ENCODE measurements around the gene DNAH2.

- TF ChIP-seq, protein P1, sequence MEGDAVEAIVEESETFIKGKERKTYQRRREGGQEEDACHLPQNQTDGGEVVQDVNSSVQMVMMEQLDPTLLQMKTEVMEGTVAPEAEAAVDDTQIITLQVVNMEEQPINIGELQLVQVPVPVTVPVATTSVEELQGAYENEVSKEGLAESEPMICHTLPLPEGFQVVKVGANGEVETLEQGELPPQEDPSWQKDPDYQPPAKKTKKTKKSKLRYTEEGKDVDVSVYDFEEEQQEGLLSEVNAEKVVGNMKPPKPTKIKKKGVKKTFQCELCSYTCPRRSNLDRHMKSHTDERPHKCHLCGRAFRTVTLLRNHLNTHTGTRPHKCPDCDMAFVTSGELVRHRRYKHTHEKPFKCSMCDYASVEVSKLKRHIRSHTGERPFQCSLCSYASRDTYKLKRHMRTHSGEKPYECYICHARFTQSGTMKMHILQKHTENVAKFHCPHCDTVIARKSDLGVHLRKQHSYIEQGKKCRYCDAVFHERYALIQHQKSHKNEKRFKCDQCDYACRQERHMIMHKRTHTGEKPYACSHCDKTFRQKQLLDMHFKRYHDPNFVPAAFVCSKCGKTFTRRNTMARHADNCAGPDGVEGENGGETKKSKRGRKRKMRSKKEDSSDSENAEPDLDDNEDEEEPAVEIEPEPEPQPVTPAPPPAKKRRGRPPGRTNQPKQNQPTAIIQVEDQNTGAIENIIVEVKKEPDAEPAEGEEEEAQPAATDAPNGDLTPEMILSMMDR (IDR thresholded peaks at IDR 0.05) = no peak
- TF ChIP-seq EP300 (IDR thresholded peaks at IDR 0.05) (no peak), POLR2AphosphoS5 (IDR thresholded peaks at IDR 0.05) (no peak)
Observed at GRCh38 chr17:7818746-7819645, 101.5 kb downstream of the DNAH2 start.

Data from sigmoid colon (tissue), 4 donors.